GM18498 (cell line): ENCODE data around the gene CD180.

Source experiments
- ATAC-seq: cut with Tn5 transposase; IDR thresholded peaks from one replicate; pipeline ENCODE4 v1.9.1; 2021; ENCODE audit warnings: mild to moderate bottlenecking, moderate library complexity; ENCODE audit not compliant: unreplicated experiment

CD180 gene

DNA sequence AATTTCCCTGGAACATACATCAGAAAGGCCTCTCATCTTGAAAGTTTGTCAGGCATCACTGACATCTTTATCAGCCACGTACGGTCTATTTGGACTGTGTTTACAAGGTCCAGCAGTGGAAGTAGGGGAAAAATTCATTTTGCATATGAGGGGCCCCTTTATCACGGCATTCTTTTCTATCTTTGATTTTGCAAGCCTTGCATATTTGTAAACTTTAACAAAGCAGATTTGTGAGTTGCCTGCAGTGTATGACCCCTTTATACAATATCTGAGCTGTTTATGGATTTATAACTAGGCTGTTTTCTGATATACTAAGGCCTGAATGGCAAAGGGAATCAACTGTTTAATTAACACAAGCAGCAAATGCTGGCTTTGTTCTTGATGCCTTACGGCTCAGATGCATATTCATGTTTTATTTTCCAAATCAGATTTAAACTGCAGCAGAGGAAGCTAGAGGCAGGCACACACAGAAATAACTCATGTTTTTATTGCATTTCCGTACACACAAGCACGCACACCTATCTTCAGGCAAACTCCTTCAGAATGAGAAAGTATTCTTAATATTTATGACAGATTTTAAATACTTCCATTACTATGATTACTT, 61.1 kb downstream of the CD180 start:
- no peak for ATAC-seq

DNA sequence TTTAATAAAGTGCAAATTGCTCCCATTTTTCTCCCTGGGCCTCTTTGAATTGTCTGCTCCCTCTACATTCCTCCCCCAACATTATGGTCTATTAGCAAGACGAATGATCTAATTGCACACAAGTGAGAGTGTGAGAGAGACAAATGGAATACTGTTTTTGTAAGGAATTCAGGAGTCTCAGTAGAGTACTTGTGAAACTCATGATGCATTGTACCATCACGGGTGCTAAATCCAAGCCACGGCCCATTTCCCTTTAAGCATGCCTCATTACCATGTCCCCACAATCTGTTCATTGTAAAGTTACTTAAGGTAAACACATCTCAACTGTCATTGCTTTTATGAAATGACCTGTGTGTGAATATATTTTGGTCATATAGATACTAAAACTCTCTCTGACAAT, 62.8 kb downstream of the CD180 start:
- ATAC-seq = no peak

DNA sequence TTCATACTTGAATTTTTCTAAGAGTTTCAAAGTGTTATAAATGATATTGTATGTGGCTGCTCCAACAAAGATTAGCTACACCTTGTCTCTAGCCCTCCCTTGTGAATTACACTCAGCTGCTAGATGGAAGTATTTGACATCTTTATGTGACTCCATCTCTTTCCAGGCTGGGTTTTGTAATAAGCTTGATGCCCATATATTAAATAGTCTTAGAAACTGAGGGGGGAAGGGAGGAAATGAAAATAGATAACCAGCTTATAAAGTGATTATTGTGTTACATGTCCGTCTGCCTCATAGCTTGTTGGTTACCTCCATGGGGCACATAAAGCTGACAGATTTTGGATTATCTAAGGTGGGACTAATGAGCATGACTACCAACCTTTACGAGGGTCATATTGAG, 63.4 kb downstream of the CD180 start:
- ATAC-seq = no peak

DNA sequence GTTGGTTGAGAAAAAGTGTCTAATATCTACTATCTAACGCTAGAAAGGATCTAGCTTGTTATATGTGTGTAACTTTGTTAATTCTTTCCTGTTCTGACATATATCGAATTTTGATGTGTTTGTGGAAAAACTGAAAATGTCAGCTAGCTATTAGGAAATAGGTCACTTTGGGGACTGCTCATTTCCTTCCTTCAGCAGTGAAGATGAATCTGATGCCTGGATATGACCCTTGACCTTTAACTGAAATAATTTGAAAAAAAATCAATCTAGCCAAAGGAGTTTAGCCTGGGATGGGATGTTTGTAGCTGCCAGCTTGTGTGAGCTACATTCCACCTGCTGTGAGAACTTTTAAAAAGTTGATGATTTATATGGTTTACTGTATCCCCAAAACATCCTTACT, 66.8 kb downstream of the CD180 start:
- ATAC-seq = no peak
